ENCODE measurements around the gene RANBP9. TPM values are rescaled to one million over a fixed set of nuclear protein-coding genes. Genes with fewer than 3 reads are reported as not detected.

The RANBP9 gene
- total RNA-seq, 1 donor from 2014 or later = 21.0 TPM

DNA sequence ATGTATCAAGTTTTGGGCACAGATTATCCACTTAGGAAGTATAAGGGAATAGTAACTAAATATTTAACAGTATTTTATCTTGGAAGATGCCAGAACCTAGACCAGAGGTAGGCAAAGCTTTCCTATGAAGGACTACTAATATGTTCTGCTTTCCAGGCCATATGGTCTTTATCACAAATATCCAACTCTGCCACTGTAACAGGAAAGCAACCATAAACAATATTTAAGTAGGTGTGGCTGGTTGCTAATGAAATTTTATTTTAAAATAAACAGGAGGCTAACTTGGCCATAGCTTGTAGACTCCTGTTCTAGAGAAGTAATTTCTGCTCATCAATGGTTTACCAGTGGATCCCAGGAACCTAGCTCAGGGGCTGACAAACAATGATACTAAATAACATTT, 57.1 kb downstream of the RANBP9 start:
- DNase-seq (ENCODE audit: low read depth in 2 of 2) = peak in 1 of 2 donors; percentile 37

DNA sequence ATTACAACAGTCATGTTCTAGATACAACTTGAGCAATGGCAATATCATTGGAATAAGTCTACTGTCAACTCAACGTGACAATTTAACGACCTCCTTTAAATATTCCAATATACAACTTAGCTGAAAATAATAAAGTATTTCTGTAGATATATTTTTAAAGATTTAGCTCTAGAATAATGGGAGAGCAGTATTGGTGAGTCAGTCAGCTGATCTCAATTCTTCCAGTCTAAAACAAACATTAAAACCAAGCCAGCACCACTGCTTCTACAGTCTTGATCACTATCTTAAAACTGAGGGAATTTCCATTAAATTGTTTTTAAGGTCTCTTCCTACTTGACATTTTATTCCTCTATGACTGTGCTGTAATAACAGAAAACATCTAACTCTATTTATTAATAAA, 58.3 kb downstream of the RANBP9 start:
- DNase-seq (ENCODE audit: low read depth in 2 of 2) = peak; percentile 44 to 63

DNA sequence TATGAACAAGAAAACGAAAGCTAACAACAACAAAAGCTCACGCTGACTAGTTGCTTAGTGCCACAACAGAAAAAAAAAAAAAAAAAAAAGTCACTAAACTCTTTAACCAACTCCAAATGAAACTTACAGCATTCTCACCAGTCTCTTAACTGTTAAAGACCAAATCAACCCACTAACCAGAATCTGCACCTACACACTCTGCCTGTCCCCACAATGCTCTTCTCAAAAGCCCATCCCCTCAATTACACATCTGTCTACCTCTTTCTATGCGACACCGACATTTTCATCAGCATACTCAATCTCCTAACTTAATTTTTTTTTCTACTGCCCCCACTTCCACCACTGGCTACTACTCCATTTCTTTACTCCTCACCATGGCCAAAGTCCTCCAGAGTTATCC, 62.2 kb downstream of the RANBP9 start:
- no peak for DNase-seq (ENCODE audit: low read depth in 2 of 2)

DNA sequence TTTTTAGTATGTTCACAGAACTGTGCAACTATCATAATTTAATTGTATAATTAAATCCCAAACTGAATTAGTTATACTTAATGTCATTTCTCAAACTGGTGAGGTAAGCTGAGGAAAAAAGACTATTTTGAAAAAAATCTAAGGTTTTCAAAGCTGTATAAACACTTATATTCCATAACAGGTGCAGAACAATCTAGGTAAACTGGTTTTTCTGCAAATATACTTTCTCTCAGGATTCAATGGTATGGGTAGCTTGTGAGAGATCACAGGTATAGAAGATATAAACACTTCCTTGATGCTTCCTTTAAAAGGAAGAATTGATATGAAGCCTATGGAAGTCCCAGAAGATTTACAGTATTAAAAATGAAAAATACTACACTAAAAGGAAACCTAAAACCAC, 62.8 kb downstream of the RANBP9 start:
- DNase-seq (ENCODE audit: low read depth in 2 of 2) = no peak

DNA sequence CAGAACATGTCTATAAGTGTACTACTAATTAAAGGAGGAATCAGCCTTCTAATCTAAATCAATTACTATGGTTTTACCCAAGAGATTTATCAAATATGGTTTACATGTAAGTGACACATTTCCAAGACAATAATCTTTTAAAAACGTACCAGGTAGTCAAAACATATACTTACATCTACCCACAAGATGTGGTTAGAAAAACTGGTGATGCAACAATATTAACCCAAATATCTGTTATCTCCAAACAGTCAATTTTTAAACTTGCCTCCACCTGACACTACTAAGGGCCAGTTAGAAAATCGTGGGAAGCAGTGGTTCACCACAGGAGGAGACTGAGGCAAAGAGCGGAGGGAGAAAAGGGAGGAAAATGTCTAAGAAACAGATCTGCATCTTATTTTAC, 68.5 kb downstream of the RANBP9 start:
- DNase-seq (ENCODE audit: low read depth in 2 of 2) = no peak

DNA sequence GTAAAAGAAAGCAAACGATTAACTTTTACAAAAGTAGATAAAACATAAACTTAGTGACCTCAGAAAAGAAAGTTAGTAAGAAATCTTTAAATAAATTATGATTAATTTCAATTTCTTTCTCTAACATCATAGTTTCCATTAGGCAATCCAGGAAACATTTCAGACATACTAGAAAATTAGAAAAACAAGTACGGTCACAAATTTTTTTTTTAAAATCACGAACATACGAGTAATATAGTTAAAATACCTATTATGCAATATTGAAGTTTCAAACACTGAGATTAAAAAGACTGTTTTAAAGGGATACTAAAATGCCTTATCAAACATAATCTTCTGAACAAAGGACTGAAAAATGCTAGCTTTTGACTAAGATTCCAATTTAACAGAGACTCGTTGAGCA, 70.3 kb downstream of the RANBP9 start:
- DNase-seq (ENCODE audit: low read depth in 2 of 2) = peak in 1 of 2 donors; percentile 59

DNA sequence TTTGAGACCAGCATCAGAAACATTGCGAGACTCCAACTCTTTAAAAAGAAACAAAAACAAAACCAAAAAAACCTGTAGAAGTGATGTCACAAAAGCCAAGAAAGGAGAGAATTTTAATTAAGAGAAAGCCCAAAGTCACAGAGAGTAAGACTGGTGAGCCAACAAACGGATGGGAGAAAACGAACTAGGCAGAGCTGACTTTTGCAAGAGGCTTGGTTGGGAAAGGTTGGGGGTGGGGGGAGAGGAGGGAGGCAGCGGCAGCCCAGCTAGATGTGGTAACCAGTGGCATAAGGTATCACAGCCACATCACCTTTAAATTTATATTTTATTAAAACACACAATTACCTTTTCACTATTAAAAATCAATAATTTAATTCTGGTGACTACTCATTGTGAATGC, 73.0 kb downstream of the RANBP9 start:
- no peak for DNase-seq (ENCODE audit: low read depth in 2 of 2)

DNA sequence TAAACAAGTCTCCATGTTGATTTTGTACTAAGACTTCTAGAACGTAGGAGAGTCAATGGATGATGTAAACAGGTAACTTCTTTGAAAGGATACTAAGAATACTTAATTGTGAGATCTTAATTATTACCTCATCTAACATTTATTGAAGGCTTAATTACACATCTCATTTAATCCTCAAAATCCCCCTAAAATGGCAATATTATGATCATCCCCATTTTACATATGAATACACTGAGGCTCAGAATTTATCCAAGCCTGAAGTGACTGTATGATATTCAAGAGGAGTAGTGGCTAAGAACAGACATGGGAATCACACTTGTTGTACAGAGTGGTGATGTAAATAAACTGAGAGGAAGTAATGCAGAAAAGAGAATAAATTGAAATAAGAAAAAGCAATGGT, 73.6 kb downstream of the RANBP9 start:
- no peak for DNase-seq (ENCODE audit: low read depth in 2 of 2)

DNA sequence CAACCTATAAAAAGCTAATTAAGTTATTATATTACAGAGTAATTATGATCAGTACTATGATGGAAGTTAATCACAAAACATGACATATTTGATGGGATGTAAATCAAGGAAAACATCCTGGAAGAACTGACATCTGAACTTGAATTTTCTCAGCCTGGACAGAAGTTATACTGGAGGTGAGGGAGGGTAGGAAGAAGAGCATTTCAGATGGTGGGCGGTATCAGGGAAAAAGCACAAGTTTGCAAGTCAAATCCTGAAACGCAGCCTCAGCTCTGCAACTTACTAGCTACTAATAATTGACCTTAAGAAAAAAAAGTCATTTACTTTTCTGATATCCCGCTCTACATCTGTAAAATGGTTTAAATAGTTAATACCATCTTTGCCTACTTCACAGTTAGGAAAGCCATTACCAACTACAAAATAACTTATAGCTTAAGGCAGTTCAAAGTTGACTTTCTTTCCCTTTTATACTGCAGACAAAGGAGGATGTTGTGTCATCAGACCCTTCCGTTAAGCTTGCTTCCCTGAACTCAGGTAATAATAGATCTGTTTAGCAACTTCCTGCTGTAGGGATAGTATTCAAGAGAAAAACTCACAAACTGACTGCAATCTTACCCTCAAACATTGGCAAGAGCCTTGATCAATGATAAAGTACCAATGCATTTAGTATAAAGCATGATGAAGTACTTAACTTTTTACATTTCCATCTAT, 75.5 kb downstream of the RANBP9 start:
- peak; percentile 72 to 76 for DNase-seq (ENCODE audit: low read depth in 2 of 2)

DNA sequence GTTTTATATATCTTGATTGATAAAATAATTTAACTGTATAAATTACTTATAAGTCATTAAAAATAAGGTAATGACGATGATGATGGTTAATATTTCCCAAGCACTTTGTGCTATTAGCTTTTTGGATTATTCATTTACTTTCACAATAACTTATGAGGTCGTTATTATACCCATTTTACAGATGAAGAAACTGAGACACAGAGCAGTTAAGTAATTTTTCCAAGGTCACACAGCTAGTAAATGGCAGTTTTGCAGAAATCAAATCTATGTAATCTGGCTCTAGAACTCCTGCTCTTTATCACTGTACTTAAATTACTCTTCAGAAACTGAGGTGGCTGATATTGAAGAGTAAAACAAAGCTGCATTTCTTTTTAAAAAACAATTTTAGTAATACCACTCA, 78.3 kb downstream of the RANBP9 start:
- DNase-seq (ENCODE audit: low read depth in 2 of 2) = no peak

DNA sequence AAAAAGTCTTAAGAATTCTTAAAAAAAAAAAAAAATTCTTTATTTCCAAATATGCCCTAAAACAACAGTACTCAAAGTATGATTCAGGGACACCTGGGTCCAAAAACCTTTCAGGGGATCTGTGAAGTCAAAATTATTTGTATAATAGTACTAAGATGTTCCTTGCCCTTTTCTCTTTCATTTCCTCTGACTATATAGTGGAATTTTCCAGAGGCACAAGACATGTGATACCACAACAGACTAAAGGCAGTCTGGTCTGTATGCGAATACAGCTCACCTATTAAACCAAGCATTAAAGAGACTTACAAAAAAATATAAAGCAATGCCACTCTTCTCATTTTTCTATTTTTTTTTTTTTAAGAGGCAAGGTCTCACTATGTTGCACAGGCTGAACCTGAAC, 81.1 kb downstream of the RANBP9 start:
- peak in 1 of 2 donors; percentile 26 for DNase-seq (ENCODE audit: low read depth in 2 of 2)

DNA sequence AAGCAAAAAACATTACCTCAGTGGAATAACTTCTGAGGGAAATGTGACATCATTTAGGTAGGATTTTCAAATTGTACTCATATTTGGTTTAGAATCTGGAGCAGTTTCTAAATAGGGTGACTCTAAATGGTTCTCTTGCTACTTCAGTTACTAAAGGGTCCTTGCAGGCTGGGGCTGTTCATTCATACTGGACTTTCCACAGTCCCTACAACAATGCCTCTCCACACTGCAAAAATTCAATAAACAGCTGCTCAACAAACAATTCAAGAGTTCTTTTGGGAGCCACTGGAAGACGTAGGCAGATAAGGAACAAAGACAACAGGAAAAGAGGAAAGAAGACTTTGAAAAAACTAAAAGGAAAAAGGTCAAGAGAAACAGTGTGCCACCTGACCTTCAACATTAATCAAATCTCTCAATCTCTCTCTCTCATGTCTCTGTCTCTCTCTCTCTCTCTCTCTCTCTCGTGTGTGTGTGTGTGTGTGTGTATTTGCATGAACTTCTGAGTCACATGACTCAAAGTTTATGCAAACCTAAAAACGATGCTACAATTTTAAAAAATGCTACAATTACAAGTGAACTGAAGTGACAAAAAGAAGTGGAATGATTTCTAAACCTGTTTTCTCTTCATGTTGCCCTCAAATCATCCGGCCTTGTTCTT, 82.0 kb downstream of the RANBP9 start:
- DNase-seq (ENCODE audit: low read depth in 2 of 2) = peak in 1 of 2 donors; percentile 8

DNA sequence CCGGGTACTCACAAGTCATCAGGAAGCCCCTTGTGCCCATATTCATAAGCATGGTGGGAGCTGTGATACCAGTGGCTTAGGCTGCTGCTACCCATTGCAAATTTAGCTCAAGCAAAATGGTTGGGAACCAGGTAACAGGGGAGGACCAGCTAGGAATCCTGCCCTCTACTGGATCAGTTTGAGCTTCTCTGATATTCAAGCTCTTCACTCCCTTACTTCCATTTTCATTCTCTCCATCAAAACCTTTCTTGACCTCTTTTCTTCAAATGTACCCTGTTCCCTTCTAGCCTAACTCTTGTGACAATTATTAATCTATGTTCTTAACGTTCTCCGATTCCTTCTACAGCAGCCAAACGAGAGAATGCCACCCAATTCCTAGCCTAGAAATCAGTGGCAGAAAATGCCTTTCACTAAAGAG, 86.8 kb downstream of the RANBP9 start:
- peak; percentile 46 to 62 for DNase-seq (ENCODE audit: low read depth in 2 of 2)

DNA sequence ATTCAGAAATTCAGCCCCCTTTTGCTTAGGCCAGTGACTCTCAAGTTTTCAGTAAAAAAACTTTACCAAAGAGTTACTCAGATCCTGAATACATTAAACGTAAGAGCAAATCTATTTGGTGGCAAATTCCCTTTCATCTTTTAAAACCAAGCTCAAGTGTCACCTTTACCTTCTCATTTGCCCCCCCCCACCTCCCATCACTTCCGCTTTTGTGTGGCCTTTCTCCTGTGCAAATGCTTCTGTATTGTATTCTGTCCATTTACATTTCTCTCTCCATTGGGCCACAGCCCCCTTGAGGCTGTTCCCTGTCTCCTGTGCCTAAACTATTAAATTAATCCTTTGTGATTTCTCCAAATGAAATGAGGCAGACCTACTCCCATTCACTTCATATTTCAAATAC, 94.6 kb downstream of the RANBP9 start:
- no peak for DNase-seq (ENCODE audit: low read depth in 2 of 2)

DNA sequence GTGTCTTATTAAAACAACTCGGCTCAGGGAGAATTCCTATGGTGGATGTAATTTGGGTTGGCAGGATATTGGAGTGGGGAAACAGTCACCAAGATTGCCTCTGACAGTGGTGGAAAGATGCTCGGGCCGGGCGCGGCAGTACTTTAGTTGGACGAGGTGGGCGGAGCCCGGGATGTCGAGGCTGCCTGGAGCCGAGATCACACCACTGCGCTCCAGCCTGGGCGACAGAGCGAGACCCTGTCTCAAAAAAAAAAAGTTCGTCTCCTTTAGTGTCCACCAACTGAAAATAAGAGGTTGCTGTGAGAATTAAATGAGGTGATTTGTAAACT, 95.9 kb downstream of the RANBP9 start:
- peak; percentile 43 to 53 for DNase-seq (ENCODE audit: low read depth in 2 of 2)

DNA sequence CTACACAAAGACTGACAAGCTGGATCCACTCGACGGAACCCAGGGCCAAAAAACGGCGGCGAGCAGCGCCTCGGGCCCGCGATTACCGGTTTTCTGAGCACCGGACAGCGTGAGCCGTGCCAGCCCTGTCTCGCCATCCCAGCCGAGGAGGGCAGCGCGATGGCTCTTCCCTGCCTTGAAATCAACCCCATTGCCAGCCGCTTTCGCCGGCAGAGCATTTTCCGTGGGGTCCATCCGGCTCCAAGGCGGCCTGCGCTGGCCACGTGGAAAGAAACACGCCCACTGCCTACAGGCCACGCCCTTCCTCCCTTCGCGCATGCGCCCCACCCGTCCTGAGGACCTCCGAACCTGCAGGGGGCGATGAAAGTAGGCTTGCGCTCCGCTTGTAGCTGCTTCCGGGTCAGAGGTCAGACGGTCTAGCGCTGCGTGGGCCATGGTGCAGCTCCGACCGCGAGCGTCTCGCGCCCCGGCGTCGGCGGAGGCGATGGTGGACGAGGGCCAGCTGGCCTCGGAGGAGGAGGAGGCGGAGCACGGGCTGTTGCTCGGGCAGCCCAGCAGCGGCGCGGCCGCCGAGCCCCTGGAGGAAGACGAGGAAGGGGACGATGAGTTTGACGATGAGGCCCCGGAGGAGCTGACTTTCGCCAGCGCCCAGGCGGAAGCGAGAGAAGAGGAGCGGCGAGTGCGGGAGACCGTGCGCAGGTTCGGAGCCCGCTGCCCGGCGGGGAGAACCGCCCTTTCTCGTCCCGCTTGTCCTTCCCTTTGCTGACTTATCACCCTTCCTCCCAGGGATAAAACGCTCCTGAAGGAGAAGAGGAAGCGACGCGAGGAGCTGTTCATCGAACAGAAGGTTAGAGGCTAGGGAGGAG, 96.5 kb downstream of the RANBP9 start, which contains the start of gene NOL7:
Gene NOL7, plus strand, starts transcription at position 410 of the 866 bp plus-strand sequence. Its CDS starts 24 bp downstream, at position 434.
- peak; percentile 99 for DNase-seq (ENCODE audit: low read depth in 2 of 2)

DNA sequence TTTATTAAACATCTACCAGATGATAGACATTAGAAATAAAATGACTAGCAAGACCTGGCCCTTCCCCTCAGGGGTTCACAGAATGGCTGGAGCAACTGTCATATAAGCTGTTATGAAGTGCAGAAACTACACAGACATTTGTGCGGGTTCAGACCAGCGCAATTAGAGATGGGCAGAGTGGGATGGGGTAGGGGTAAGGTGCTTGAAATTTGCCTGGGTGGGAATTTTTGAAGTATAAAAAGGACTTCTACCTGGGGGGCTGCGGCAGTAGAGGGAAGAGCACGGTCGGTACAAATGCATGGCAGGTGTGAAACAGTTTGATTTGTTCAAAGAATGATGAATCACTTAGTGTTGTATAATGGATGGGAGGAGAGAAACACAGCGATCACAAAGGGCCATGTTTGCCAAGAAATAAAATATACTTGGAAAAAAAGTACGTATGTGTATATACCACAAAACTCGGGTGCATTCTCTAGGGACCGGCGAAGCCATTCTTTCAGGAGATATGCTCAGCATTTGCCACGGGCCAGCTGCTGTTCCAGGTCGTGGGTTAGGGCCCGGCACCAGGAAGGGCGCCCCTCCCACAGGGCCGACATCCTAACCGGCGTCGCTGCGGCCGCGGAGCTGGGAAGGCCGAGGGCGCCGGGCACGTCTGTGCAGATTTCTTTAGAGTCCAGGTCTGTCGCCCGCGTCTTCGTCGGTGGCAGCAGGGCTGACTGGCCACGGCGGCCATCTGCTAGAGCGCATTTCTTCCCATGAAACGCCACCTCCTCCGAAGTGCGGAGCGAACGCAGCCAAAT, 97.3 kb downstream of the RANBP9 start:
- DNase-seq (ENCODE audit: low read depth in 2 of 2) = peak; percentile 54 to 66

DNA sequence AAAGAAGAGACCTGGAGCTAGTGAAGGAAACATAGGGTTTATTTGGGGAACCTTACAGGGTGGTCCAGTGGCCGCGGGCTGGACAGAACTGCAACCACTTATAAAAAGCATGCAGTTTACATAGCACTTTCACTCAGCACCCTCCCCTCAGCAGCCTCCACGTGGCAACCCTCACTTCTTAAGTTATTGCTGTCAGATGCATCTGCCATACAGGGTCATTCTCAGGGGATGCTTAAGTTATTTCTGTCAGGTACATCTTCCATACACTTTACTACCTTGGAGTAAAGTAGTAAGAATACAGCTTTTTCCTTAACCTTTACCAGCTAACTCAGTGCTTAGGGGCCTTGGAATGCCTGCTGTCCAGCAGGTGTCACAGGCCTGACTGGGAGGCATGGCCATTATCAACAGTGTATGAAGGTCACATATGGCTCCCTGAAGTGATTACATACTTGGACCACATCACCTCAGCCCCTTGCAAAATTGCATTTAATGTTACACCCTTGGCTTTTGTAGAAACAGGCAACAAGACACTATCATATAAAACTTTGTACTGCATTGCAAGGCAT, 98.5 kb downstream of the RANBP9 start:
- no peak for DNase-seq (ENCODE audit: low read depth in 2 of 2)

DNA sequence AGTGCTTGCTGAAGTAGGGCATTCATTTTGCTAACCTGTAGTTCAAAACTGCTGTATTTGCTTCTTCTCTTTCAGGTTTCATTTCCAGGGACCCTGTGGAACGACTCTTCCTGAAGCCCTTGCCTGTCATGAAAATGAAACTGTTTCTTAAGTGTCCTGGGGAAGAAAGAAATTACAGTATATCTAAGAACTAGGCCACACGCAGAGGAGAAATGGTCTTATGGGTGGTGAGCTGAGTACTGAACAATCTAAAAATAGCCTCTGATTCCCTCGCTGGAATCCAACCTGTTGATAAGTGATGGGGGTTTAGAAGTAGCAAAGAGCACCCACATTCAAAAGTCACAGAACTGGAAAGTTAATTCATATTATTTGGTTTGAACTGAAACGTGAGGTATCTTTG, 99.9 kb downstream of the RANBP9 start:
- no peak for DNase-seq (ENCODE audit: low read depth in 2 of 2)

DNA sequence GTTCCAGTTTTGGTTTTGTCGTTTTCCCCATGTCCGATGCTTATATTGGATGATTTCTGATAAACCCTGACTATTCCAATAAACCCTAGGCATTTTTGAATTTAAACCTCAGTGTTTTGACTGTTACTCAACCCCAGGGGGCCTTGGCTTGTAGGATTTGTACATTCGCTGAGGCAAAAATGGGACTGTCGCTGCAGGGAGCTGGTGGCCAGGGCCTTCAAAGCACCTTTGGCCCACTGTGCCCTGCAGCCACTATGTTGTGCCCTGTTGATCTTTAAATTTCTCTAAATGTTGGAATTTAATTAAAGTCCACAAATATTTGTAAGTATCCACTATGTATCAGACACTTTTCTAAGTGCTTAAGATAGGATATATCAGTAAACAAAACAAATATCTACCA, 106.0 kb downstream of the RANBP9 start:
- no peak for DNase-seq (ENCODE audit: low read depth in 2 of 2)

Data from lung microvascular endothelial cell (primary cell).